Kidney (tissue), 14 donors: Measurements from ENCODE around the gene PANK4. TPM values are rescaled to one million over a fixed set of nuclear protein-coding genes. Genes with fewer than 3 reads are reported as not detected.

Experiments used
- DNase-seq, 5 donors: peaks; one replicate each; pipeline ENCODE4 v3.0.0-alpha.2; 2013 to 2020
- FAIRE-seq: peaks from 2 replicates; lab custom pipeline; 2012; peaks lifted over from hg19 to GRCh38; lab: Jason Lieb, UNC
- H3K27ac ChIP-seq, 2 donors: one replicate each; pipeline ENCODE4 v1.7.0; 2013; ENCODE audit warnings: low read depth in 2 of 2, low read length in 2 of 2, inconsistent platforms in 1 of 2
- H3K27me3 ChIP-seq: one replicate; pipeline ENCODE4 v1.7.1; 2013; ENCODE audit warnings: low read length, inconsistent platforms; ENCODE audit not compliant: control insufficient read depth, insufficient read depth
- H3K36me3 ChIP-seq, 3 donors: one replicate each; pipeline versions ENCODE4 v1.7.0 to v1.7.1; 2013; ENCODE audit warnings: low read length in 3 of 3, control low read depth in 1 of 3, inconsistent platforms in 1 of 3; ENCODE audit not compliant: insufficient read depth in 3 of 3, control insufficient read depth in 2 of 3
- H3K4me1 ChIP-seq, 3 donors: one replicate each; pipeline versions ENCODE4 v1.7.0 to v1.7.1; 2013; ENCODE audit warnings: low read length in 3 of 3, inconsistent platforms in 1 of 3, low read depth in 1 of 3; ENCODE audit not compliant: control insufficient read depth in 2 of 3, insufficient read depth in 2 of 3
- H3K4me3 ChIP-seq, 3 donors: one replicate each; pipeline versions ENCODE4 v1.7.0 to v1.8.1; 2013; ENCODE audit warnings: low read length in 3 of 3, control low read depth in 1 of 3, inconsistent platforms in 1 of 3
- H3K9ac ChIP-seq, 3 donors: one replicate each; pipeline versions ENCODE4 v1.7.0 to v1.7.1; 2013; ENCODE audit warnings: low read length in 3 of 3, control low read depth in 1 of 3, inconsistent platforms in 1 of 3
- H3K9me3 ChIP-seq, 3 donors: one replicate each; pipeline versions ENCODE4 v1.7.0 to v1.7.1; 2013; ENCODE audit warnings: low read length in 3 of 3, control low read depth in 1 of 3, inconsistent platforms in 1 of 3; ENCODE audit not compliant: control insufficient read depth in 2 of 3, insufficient read depth in 1 of 3
- CTCF ChIP-seq: IDR thresholded peaks from 3 replicates; pipeline ENCODE4 v1.5.1; 2012; ENCODE audit warnings: mild to moderate bottlenecking, moderate library complexity, borderline replicate concordance; ENCODE audit not compliant: insufficient read depth; ENCODE audit errors: extremely low read depth
- intact Hi-C: fragments of 100-400 bp; cut with DNase I; formaldehyde crosslinking; loops from one replicate; pipeline ENCODE4 v1.11.1; 2022
- polyA plus RNA-seq: library from polyadenylated mRNA; stranded (reverse); fragments of 350-450 nt; fragmentation: Illumina TruSeq; extraction: RNeasy Lipid Tissue Mini Kit (QIAGEN cat#74804); gene quantifications from one replicate; pipeline ENCODE4 v1.2.3, GENCODE V29; 2014; ENCODE audit warnings: low read depth, low replicate concordance; ENCODE audit not compliant: insufficient read depth
- total RNA-seq: library from RNA; stranded (reverse); fragmentation: NEBNext Ultra II Directional; extraction: Animal tissue kit (Norgen Biotek cat#: 25700); gene quantifications from one replicate; pipeline ENCODE4 v1.2.1, GENCODE V29; 2021
- donor health status: control.
- donor health status: control.
- donor health status: control.
- donor health status: control.
- donor health status: control.
- donor health status: DM: yes; HTN: yes; CAD: no.
- donor health status: Normal renal cell carcinoma (clear cell type).

Gene PANK4
- total and polyA plus RNA-seq, 2 donors from 2014 or later: 13.3 to 33.7 TPM

GRCh38 chr1:2468041-2468472 lies 58.3 kb downstream of the PANK4 start:
- intact Hi-C loops: no loop called here
- FAIRE-seq (no peak), DNase-seq (peak in 4 of 5 donors; percentile 79 to 87 (median 84))
- H3K27me3 ChIP-seq: no peaks in the 10 kb centered on the region
- no peaks in the 10 kb centered on the region for H3K4me1 ChIP-seq
- H3K27ac ChIP-seq: no peak overlapping the region
- TF ChIP-seq CTCF: no peak
- H3K9me3 ChIP-seq: no peaks in the 10 kb centered on the region
- H3K36me3 ChIP-seq: no peaks in the 10 kb centered on the region
- no peak overlapping the region for H3K4me3 ChIP-seq
- H3K9ac ChIP-seq: no peak overlapping the region

- intact Hi-C loops: no loop called here
- Histone ChIP-seq H3K9ac (no peak overlapping the region), H3K4me1 (no peaks in the 10 kb centered on the region), H3K4me3 (no peak overlapping the region), H3K27ac (no peak overlapping the region), H3K36me3 (no peaks in the 10 kb centered on the region), H3K27me3 (no peaks in the 10 kb centered on the region), H3K9me3 (no peaks in the 10 kb centered on the region)
- TF ChIP-seq CTCF: no peak
- DNase-seq (peak in 1 of 5 donors; percentile 56), FAIRE-seq (no peak)
Measured at GRCh38 chr1:2466958-2467554, 59.3 kb downstream of the PANK4 start.

GRCh38 chr1:2466270-2466665 lies 60.1 kb downstream of the PANK4 start:
- DNase-seq: no peak
- Histone ChIP-seq H3K4me1 (no peaks in the 10 kb centered on the region), H3K4me3 (no peak overlapping the region), H3K9me3 (no peaks in the 10 kb centered on the region), H3K27me3 (no peaks in the 10 kb centered on the region), H3K9ac (no peak overlapping the region), H3K36me3 (no peaks in the 10 kb centered on the region), H3K27ac (no peak overlapping the region)
- no peak for TF ChIP-seq CTCF
- no peak for FAIRE-seq
- intact Hi-C loops: no loop called here
